Endothelial cell (in vitro differentiated cells): ENCODE data around the gene ADSS2. TPM values are rescaled to one million over a fixed set of nuclear protein-coding genes. Genes with fewer than 3 reads are reported as not detected.

Experiments
- DNase-seq: peaks from one replicate; pipeline ENCODE4 v3.0.0; 2021; ENCODE audit warnings: low spot score
- H3K27ac Mint-ChIP-seq: one replicate; pipeline ENCODE4 v1.8.0; 2021; ENCODE audit warnings: mixed read lengths, inconsistent platforms; ENCODE audit not compliant: unreplicated experiment
- H3K27me3 Mint-ChIP-seq: one replicate; pipeline ENCODE4 v1.8.0; 2021; ENCODE audit warnings: mild to moderate bottlenecking, moderate library complexity, mixed read lengths, inconsistent platforms; ENCODE audit not compliant: unreplicated experiment
- H3K36me3 Mint-ChIP-seq: one replicate; pipeline ENCODE4 v1.8.0; 2021; ENCODE audit warnings: mild to moderate bottlenecking, low read depth, mixed read lengths, inconsistent platforms; ENCODE audit not compliant: unreplicated experiment
- H3K4me1 Mint-ChIP-seq: one replicate; pipeline ENCODE4 v1.8.0; 2021; ENCODE audit warnings: mild to moderate bottlenecking, mixed read lengths, inconsistent platforms; ENCODE audit not compliant: unreplicated experiment
- H3K4me3 Mint-ChIP-seq: one replicate; pipeline ENCODE4 v1.8.0; 2021; ENCODE audit warnings: mild to moderate bottlenecking, mixed read lengths, inconsistent platforms; ENCODE audit not compliant: unreplicated experiment
- H3K9me3 Mint-ChIP-seq: one replicate; pipeline ENCODE4 v1.8.0; 2021; ENCODE audit warnings: mixed read lengths, inconsistent platforms; ENCODE audit not compliant: unreplicated experiment
- CTCF ChIP-seq: fragments of 200-600 bp; sonication (generic); IDR thresholded peaks from one replicate; pipeline ENCODE4 v1.5.0; 2021; ENCODE audit warnings: antibody characterized with exemption; ENCODE audit not compliant: unreplicated experiment
- total RNA-seq: library from RNA; stranded (reverse); fragmentation: NEBNext Ultra II Directional; extraction: Animal tissue kit (Norgen Biotek cat#: 25700); gene quantifications from one replicate; pipeline ENCODE4 v1.2.1, GENCODE V29; 2021; ENCODE audit not compliant: unreplicated experiment

Gene ADSS2
- total RNA-seq, 1 donor from 2014 or later = 35.4 TPM

DNA sequence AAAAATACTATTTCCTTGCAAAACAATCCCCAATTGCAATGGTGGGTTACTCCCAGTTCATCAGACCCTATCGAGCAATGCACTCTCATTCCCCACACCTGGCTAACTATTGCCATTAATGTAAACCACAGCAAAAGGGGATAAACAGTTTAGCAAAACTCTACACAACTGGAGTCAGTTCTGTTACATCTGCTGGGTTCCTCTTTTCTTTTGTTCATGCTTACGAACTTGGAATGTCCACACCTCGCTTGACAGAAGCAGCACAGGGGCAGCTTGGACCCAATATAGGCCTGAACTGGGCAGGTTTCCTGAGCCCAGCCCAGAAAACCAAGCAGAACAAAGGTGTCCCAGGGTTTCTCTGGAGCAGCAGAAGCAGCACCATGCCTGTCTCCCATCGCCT lies 57.4 kb downstream of the ADSS2 start:
- Mint-ChIP-seq H3K4me1 (no peaks in the 10 kb centered on the region), H3K9me3 (no peaks in the 10 kb centered on the region), H3K4me3 (no peak overlapping the region), H3K27me3 (peaks cover 4% of the 10 kb centered on the region), H3K27ac (no peak overlapping the region), H3K36me3 (no peaks in the 10 kb centered on the region)
- TF ChIP-seq CTCF = no peak
- DNase-seq = no peak

GRCh38 chr1:244393604-244394176 lies 58.0 kb downstream of the ADSS2 start:
- Mint-ChIP-seq H3K9me3 (no peaks in the 10 kb centered on the region), H3K4me3 (no peak overlapping the region), H3K27ac (no peak overlapping the region), H3K4me1 (no peaks in the 10 kb centered on the region), H3K27me3 (peaks cover 4% of the 10 kb centered on the region), H3K36me3 (no peaks in the 10 kb centered on the region)
- no peak for TF ChIP-seq CTCF
- DNase-seq = no peak

DNA sequence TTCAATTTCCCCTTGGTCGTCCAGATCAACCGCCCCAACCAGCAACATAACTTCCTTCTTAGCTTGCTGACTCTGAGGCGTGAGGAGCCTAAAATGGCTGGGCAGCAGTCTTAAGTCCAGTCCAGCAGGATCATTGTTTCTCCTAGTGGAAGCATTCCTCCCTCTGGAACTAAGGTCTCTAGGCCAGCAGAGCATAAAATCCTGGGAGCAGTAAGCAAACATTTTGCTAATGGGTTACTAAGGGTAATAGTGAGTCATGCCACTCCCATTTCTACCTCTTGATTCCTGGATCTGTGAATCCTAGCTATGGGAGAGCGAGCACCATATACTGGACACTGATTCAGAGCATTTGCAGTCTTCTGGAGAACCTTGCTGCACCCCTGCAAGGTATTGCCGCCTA lies 59.9 kb downstream of the ADSS2 start:
- no peak for TF ChIP-seq CTCF
- no peaks in the 10 kb centered on the region for H3K4me1 Mint-ChIP-seq
- H3K9me3 Mint-ChIP-seq = no peaks in the 10 kb centered on the region
- no peak overlapping the region for H3K27ac Mint-ChIP-seq
- DNase-seq = no peak
- peaks cover 4% of the 10 kb centered on the region for H3K27me3 Mint-ChIP-seq
- H3K4me3 Mint-ChIP-seq = no peak overlapping the region
- no peaks in the 10 kb centered on the region for H3K36me3 Mint-ChIP-seq

- DNase-seq = no peak
- H3K27ac Mint-ChIP-seq = no peak overlapping the region
- H3K36me3 Mint-ChIP-seq = no peaks in the 10 kb centered on the region
- no peak overlapping the region for H3K4me3 Mint-ChIP-seq
- no peaks in the 10 kb centered on the region for H3K4me1 Mint-ChIP-seq
- TF ChIP-seq CTCF = no peak
- H3K9me3 Mint-ChIP-seq = no peaks in the 10 kb centered on the region
- no peaks in the 10 kb centered on the region for H3K27me3 Mint-ChIP-seq
These were observed 62.7 kb downstream of the ADSS2 start for GRCh38 chr1:244388961-244389360.

DNA sequence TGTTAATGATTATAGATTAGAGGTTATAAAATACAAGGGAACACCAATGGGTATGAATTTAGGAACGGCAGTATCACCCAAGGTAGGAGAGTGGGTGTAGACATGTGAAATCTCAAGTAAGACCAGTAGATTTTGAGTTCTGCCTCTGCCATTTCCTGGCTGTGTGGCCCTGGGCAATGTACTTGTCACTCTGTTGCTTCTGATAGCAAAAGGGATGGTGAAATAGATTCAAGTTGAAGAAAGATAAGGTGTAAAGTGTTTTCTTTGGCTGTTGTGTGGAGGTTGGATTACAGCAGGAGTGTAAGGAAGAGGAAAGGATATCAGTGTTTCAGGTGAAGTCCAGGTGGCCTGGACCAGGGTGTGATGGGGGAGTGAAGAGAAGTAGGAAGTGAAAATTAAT lies 64.3 kb downstream of the ADSS2 start:
- Mint-ChIP-seq H3K4me3 (no peak overlapping the region), H3K36me3 (no peaks in the 10 kb centered on the region), H3K4me1 (no peaks in the 10 kb centered on the region), H3K27ac (no peak overlapping the region), H3K27me3 (no peaks in the 10 kb centered on the region), H3K9me3 (no peaks in the 10 kb centered on the region)
- no peak for TF ChIP-seq CTCF
- DNase-seq = no peak
